HG02588 (cell line): ENCODE data around the gene MMP11.

Source experiments
- ATAC-seq: cut with Tn5 transposase; IDR thresholded peaks from one replicate; pipeline ENCODE4 v1.9.1; 2021; ENCODE audit warnings: mild to moderate bottlenecking, moderate library complexity; ENCODE audit not compliant: unreplicated experiment

Gene MMP11

GRCh38 chr22:23779731-23780130 lies 7.1 kb downstream of the MMP11 start:
- ATAC-seq, result no peak

GRCh38 chr22:23780146-23780748 lies 7.6 kb downstream of the MMP11 start:
- no peak for ATAC-seq

- no peak for ATAC-seq
These were observed 8.4 kb downstream of the MMP11 start for GRCh38 chr22:23781065-23781464.

- no peak for ATAC-seq
These were observed 9.0 kb downstream of the MMP11 start for GRCh38 chr22:23781511-23782183.

GRCh38 chr22:23782252-23782651 lies 9.6 kb downstream of the MMP11 start:
- ATAC-seq, result no peak

- no peak for ATAC-seq
These were observed 10.1 kb downstream of the MMP11 start for GRCh38 chr22:23782703-23783102.

GRCh38 chr22:23783265-23784150 lies 10.9 kb downstream of the MMP11 start:
- ATAC-seq, result no peak

- ATAC-seq, result no peak
These were observed 11.6 kb downstream of the MMP11 start for GRCh38 chr22:23784215-23784732.

GRCh38 chr22:23786261-23786710 lies 13.6 kb downstream of the MMP11 start:
- no peak for ATAC-seq

- ATAC-seq, result peak; percentile 66
These were observed 14.3 kb downstream of the MMP11 start, which contains the start of gene SMARCB1 for GRCh38 chr22:23786752-23787599. SMARCB1 (plus strand) TSS chr22:23786966; CDS start chr22:23787170, 204 bp downstream.

- ATAC-seq, result peak; percentile 3
These were observed 14.9 kb downstream of the MMP11 start for GRCh38 chr22:23787600-23787896.

- ATAC-seq, result no peak
These were observed 15.3 kb downstream of the MMP11 start for GRCh38 chr22:23787910-23788309.

GRCh38 chr22:23789121-23789520 lies 16.5 kb downstream of the MMP11 start:
- no peak for ATAC-seq

- ATAC-seq, result no peak
These were observed 17.0 kb downstream of the MMP11 start for GRCh38 chr22:23789638-23790037.

GRCh38 chr22:23790819-23791737 lies 18.4 kb downstream of the MMP11 start:
- no peak for ATAC-seq

- ATAC-seq, result no peak
These were observed 19.3 kb downstream of the MMP11 start for GRCh38 chr22:23791738-23792645.

GRCh38 chr22:23793326-23793725 lies 20.7 kb downstream of the MMP11 start:
- no peak for ATAC-seq

GRCh38 chr22:23796461-23796860 lies 23.8 kb downstream of the MMP11 start:
- ATAC-seq, result no peak
